H1 (cell line): ENCODE results near the gene GALNT7.

Source experiments
- CEBPB ChIP-seq: IDR thresholded peaks from 2 replicates; pipeline ENCODE4 v1.6.1; 2012; ENCODE audit warnings: low read depth, low read length
- CHD1 ChIP-seq: IDR thresholded peaks from 2 replicates; pipeline ENCODE4 v1.6.1; 2012; ENCODE audit warnings: low read depth, low read length, improper control_type of control experiment
- CTCF ChIP-seq, 3 experiments: IDR thresholded peaks; 1 replicate in 2 of 3; 2 replicates in 1 of 3; pipeline versions ENCODE4 v1.5.1 to v1.6.1; 2011; ENCODE audit warnings: low read length in 3 of 3, mild to moderate bottlenecking in 3 of 3, inconsistent platforms in 2 of 3, low read depth in 1 of 3, moderate library complexity in 1 of 3; ENCODE audit not compliant: insufficient read depth in 1 of 3; ENCODE audit errors: control extremely low read depth in 1 of 3
- SIN3A ChIP-seq, 2 experiments: IDR thresholded peaks in 1 of 2; conservative IDR thresholded peaks in 1 of 2; 2 replicates each; pipeline ENCODE4 v1.6.1; 2011 to 2012; ENCODE audit warnings: low read length in 2 of 2, improper control_type of control experiment in 1 of 2, low read depth in 1 of 2, mild to moderate bottlenecking in 1 of 2
- TBP ChIP-seq: IDR thresholded peaks from 2 replicates; pipeline ENCODE4 v1.6.1; 2011; ENCODE audit warnings: low read depth, low read length, improper control_type of control experiment

GRCh38 chr4:173287486-173287885 is 118.9 kb downstream of the GALNT7 start:
- no peak for TF ChIP-seq CTCF (IDR thresholded peaks at IDR 0.05; ENCODE audit: control extremely low read depth in 1 of 3, insufficient read depth in 1 of 3, low read depth in 1 of 3, low read length in 3 of 3)
- no peak for TF ChIP-seq TBP
- no peak for TF ChIP-seq CEBPB
- TF ChIP-seq CHD1, result no peak
- no peak for TF ChIP-seq SIN3A (conservative IDR thresholded peaks at IDR 0.05 in 1 of 2, IDR thresholded peaks at IDR 0.05 in 1 of 2; ENCODE audit: low read depth in 1 of 2, low read length in 2 of 2)
